Tibial nerve (tissue), 4 donors: Measurements from ENCODE around the gene SLC25A44.

Source experiments
- CTCF ChIP-seq, 5 experiments: fragments of 200-600 bp in 3 of 5; fragments of 450-650 bp in 2 of 5; sonication (generic) in 3 of 5; IDR thresholded peaks; one replicate each; pipeline ENCODE4 v1.5.1; 2016 to 2019; ENCODE audit warnings: antibody characterized with exemption in 5 of 5, mild to moderate bottlenecking in 3 of 5, moderate library complexity in 2 of 5
- EP300 ChIP-seq, 2 donors: sonication (generic); formaldehyde crosslinking; IDR thresholded peaks; one replicate each; pipeline ENCODE4 v1.6.1; 2017; ENCODE audit warnings: antibody characterized with exemption in 2 of 2, mild to moderate bottlenecking in 1 of 2

DNA sequence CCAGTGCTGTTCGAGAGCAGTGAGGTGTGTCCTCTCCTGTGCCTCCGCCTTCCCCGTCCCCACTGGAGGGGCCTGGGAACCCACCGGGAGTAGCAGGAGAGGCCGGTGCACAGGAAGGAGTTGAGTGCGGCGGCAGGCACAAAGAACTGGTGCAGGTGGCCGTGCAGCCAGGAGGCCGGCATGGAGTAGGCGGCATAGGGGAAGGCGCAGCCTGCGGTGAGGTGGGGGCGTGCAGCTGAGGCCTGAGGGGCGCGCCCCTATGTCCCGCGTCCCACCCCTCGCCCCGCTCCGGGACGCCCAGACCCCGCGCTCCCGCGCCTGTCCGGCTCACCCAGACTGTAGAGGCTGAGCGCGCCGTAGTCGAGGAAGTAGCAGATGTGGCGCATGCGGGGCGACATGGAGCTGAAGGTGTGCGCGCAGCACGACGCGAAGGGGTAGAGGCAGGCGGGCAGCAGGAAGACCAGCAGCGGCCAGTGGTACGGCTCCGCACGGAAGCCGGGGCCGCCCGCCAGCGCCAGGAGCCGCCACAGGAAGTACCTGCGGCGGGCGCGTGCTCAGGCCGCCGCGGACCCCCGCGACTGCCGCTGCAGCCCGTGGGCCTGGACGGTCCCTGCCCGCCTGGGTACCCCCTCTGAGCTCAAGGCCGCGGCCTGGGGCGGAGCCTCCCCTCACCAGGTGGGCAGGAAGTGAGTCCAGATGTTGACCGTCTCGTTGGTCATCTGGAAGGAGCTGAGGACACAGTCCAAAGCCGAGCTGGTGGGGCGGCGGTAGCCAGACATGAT, 51.7 kb downstream of the SLC25A44 start:
- TF ChIP-seq EP300 (IDR thresholded peaks at IDR 0.05) (no peak), CTCF (IDR thresholded peaks at IDR 0.05) (no peak)
